DMS 273 (cell line): Measurements from ENCODE around the gene PPP1R13L.
"Not testable (repeated sequence)": the region's sequence is repeated elsewhere in the genome, so short reads cannot be mapped to it uniquely, and the experiment has no call there.

Source experiments
- DNase-seq: peaks from one replicate; lab custom pipeline; 2025; ENCODE audit not compliant: unreplicated experiment; lab: John Stamatoyannopoulos, UW

The PPP1R13L gene

GRCh38 chr19:45437328-45437727, 32.5 kb upstream of the PPP1R13L start:
- DNase-seq, result no peak

- DNase-seq, result not testable (repeated sequence)
Measured at GRCh38 chr19:45432543-45432942, 27.7 kb upstream of the PPP1R13L start.

DNA sequence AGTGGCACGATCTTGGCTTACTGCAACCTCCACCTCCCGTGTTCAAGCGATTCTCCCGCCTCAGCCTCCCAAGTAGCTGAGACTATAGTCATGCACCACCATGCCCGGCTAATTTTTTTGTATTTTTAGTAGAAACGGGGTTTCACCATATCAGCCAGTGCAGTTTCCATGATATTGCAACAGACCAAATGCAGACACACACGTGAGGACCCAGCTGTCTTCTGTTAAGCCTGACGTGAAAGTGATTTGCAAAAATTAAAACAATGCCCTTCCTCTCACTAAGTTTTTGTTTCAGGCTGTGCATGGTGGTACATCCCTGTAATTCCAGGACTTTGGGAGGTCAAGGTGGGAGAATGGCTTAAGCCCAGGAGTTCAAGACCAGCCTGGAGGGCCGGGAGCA, 26.1 kb upstream of the PPP1R13L start:
- DNase-seq, result not testable (repeated sequence)

DNA sequence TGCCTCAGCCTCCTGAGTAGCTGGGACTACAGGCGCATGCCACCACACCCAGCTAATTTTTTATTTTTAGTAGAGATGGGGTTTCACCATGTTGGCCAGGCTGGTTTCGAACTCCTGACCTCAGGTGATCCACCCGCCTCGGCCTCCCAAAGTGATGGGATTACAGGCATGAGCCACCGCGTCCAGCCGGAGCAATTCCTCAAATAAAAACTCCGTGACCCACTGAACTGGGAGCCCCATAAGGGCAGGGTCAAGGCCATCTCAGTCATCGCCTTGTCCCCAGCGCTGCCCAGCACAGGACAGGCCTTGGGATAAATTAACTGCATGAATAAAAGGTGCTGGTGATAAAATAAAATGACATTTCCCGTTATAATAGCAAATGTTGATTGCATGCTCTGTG, 25.0 kb upstream of the PPP1R13L start:
- not testable (repeated sequence) for DNase-seq

DNA sequence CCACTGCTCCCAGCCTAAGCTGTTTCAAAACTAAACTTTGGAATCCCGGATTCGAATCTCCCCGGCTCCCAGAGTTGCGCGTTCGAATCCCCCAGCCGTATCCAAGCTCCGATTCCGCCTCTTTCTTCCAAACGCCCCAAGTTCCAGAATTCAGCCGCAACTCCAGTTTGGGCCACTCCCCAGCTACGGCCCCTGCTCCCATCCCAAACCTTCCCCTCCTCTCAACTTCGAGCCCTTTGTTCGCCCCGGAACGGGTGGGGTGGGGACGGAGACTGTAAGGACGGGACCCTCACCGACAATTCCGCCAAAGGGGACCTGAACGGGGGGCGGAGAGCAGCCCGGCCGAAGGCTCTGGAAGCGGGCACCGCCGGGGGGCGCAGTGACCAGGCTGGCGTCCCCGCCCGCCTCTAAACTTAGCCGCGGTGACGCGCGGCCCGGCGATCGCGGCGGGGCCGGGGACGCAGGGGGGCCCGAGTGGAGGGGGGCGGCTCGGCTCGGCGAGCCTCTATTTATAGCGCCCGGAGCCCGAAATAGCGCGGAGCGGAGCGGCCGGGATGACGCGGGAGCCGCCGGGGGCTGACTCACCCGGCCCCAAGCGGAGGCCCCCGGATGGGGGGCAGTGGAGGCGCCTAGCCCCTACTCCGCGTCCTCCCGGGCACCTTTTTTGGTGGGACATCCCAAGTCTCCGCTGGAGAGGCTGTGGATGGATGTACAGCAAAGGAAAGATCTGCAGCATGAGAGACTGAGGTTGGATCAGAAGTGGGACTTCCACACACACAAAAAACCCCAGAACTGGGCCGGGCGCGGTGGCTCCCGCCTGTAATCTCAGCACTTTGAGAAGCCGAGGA, 23.7 kb upstream of the PPP1R13L start:
- DNase-seq, result peak; percentile 71

DNA sequence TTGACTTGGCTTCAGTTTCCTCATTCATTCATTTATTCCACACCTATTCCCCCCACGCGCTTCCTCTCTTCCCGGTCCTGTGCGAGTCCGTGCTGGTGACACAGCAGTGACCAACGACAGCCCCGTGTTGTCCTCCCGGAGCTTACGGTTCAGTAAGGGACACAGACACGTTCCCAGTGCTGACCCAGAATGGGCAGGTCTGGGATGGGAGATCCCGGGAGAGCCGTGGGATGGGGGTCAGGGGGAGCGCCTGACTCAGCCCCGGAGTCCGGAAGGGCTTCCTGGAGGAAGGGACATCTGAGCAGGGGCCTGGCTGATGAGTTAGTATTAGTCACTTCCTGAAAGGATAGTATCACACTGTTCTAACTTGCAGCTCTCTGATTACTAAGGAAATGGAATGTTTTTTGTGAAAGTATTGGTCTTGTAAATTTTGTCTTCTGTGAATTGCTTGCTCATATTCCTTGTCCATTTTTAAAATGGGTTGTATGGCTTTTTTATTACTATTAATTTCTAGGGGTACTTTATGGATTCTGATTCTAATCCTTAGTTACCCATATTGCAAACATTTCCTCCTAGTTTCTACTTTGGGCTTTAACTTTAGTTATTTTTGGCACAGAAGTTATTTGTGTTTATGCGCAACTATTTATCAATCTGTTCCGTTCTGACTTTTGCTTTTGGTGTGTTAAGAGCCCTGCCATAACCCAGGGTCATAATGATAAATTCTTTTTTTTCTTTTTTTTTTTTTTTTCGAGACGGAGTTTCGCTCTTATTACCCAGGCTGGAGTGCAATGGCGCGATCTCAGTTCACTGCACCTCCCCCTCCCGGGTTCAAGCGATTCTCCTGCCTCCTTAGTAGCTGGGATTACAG, 19.6 kb upstream of the PPP1R13L start:
- DNase-seq, result peak; percentile 73

GRCh38 chr19:45423589-45424190, 18.8 kb upstream of the PPP1R13L start, which contains the start of gene ERCC1:
Gene ERCC1 (minus strand): TSS chr19:45423917. CDS start chr19:45423374, 543 bp downstream.
- peak; percentile 99 for DNase-seq

- no peak for DNase-seq
Measured at GRCh38 chr19:45423033-45423588, 18.2 kb upstream of the PPP1R13L start.

GRCh38 chr19:45421947-45422498, 17.2 kb upstream of the PPP1R13L start:
- no peak for DNase-seq

DNA sequence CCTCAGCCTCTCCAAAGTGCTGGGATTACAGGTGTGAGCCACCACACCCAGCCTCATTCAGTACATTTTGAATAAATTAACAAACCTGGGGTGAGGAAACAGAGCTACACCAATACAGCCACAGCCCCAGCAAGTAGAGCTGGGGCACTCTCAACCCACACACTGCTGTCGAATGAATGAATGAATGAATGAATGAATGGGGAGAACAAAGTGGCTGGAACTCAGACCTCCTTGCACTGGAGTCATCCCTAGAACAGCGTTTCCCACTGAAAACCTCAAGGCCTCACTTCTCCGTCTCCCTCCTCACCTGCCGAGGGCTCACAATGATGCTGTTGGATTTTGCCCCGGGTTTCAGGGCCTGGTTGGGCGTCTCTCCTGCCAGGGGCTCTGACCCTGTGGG, 16.0 kb upstream of the PPP1R13L start:
- DNase-seq, result no peak

DNA sequence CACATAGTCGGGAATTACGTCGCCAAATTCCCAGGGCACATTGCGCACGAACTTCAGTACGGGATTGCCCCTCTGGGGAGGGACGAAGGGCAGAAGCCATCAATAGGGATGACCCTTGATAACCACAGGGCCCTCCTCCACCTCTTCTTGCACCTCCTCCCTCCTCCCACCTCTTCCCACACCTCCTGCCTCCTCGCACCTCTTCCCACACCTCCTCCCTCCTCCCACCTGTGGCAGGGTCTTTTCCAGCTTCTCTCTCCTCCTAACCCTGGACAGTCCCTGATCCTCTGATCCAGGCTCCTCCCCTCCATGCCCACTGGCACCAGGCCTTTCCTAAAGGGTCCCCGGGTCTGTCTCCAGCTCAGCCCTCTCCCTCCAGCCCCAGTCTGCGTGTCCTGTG, 15.5 kb upstream of the PPP1R13L start:
- DNase-seq, result no peak

DNA sequence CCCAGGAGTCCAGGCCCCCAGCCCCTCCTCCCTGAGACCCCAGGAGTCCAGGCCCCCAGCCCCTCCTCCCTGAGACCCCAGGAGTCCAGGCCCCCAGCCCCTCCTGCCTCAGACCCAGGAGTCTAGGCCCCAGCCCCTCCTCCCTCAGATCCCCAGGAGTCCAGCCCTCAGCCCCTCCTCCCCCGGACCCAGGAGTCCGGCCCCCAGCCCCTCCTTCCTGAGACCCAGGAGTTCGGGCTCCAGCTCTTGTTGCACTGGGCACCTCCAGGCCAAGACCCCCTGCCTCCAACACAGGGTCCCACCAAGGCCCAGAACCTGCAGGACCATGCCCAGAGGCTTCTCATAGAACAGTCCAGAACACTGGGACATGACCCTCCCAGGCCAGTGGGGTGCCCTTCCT, 15.0 kb upstream of the PPP1R13L start:
- DNase-seq, result no peak

DNA sequence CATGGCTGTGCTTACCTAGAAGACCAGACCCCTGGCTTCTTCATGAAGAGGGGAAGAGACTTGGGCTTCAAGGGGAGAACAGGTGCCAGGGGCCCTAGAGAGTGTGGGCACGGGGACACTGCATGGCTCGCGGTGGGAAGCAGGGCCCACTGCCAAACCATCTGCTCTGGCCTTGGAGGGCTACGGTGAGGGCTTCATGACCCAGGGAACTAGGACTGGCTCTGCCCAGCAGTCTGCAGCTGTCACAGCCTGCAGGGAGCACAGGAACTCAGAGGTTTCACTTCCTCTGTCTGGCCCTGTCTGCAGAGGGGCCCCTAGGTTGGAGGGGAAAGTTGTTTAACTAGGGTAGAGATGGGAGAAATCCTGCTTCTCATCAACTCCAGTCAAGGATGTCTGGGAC, 14.5 kb upstream of the PPP1R13L start:
- DNase-seq, result peak; percentile 76

DNA sequence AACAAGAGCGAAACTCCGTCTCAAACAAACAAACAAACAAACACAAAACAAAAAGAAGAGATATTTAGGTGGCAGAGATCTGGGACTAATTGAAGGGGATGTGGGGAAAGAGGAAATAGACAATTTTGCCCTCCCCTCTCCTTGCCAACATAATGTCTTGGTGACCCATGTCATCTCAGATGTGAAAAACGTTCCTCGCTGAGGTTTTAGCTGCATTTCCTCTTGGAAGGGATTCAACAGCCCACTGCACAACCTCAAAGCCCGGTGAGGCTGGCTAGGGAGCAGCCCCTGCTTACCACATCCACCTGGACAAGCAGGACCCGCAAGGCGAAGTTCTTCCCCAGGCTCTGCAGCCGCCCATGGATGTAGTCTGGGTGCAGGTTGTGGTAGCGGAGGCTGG, 13.9 kb upstream of the PPP1R13L start:
- no peak for DNase-seq

- DNase-seq, result no peak
Measured at GRCh38 chr19:45417151-45417550, 12.3 kb upstream of the PPP1R13L start.

GRCh38 chr19:45414468-45414867, 9.6 kb upstream of the PPP1R13L start:
- DNase-seq, result no peak

DNA sequence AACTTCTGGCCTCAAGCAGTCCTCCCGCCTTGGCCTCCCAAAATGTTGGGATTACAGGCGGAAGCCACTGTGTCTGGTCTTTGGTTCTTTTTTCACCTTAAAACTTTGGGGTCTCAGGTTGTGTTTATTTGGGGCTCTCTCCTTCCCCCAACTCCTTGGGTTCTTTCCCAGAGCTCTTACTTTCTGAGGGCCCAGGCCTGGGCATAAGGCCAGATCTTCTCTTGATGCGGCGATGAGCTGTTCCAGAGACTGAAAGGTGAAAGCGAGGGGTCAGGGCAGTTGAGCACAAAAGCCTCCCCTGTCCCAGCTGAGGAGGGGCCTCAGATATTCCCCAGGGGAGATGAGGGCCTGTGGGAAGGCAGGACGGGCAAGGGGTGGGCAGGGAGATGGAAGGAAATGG, 8.6 kb upstream of the PPP1R13L start:
- no peak for DNase-seq

DNA sequence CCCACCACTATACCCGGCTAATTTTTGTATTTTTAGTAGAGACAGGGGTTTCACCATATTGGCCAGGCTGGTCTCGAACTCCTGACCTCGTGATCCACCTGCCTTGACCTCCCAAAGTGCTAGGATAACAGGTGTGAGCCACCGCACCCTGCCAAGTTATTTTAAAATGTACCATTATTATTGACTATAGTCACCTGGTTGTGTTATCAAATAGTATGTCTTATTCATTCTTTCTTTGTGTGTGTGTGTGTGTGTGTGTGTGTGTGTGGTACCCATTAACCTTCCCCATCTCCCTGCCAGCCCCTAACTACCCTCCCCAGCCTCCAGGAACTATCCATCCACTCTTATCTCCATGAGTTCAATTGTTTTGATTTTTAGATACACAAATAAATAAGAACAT, 5.5 kb upstream of the PPP1R13L start:
- not testable (repeated sequence) for DNase-seq

DNA sequence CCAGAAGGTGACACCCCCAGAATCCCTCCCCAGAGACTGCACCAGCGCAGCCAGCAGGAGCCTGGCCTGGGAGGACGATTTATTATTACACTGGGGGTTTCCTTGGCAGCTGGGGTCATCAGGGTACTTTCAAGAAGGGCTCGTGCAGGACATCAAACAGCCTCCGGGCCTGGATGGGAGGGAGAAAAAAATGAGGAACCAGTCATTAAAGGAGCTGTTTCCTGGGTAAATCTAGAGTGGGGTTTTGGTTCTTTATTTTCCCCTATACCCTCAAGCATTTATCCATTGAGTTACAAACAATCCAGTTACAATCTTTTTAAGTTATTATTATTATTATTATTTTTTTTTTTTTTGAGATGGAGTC, 4.7 kb upstream of the PPP1R13L start:
- no peak for DNase-seq

DNA sequence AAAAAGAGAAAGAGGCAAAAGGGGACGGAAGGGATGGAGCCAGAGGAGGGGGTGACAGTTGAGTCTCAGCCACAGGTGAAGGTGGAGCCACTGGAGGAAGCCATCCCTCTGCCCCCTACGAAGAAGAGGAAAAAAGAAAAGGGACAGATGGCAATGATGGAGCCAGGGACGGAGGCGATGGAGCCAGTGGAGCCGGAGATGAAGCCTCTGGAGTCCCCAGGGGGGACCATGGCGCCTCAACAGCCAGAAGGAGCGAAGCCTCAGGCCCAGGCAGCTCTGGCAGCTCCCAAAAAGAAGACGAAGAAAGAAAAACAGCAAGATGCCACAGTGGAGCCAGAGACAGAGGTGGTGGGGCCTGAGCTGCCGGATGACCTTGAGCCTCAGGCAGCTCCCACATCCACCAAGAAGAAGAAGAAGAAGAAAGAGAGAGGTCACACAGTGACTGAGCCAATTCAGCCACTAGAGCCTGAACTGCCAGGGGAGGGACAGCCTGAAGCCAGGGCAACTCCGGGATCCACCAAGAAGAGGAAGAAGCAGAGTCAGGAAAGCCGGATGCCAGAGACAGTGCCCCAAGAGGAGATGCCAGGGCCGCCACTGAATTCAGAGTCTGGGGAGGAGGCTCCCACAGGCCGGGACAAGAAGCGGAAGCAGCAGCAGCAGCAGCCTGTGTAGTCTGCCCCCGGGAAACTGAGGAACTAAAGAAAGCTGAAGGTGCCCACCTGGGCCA, 4.1 kb upstream of the PPP1R13L start:
- DNase-seq, result no peak
